SK-N-SH treated with all-trans-retinoic acid at 6 μM for 48 hours (cell line): ENCODE measurements around the gene FAM240B.

Experiments used
- ATAC-seq: fragments of 200-7000 bp; cut with Tn5 transposase; 3 replicates; pipeline ENCODE4 v1.9.1; 2020; ENCODE audit warnings: mild to moderate bottlenecking, moderate library complexity
- ARNTL ChIP-seq: fragments of 450-650 bp; formaldehyde crosslinking; IDR thresholded peaks from 2 replicates; pipeline ENCODE4 v1.5.0; 2020; ENCODE audit warnings: low read depth, mild to moderate bottlenecking, moderate library complexity, borderline replicate concordance
- BACH2 ChIP-seq: fragments of 250-450 bp; sonication (Bioruptor Pico); IDR thresholded peaks from 2 replicates; pipeline ENCODE4 v1.9.0; 2021; ENCODE audit warnings: mild to moderate bottlenecking, borderline replicate concordance
- CSDC2 ChIP-seq: fragments of 250-450 bp; sonication (Bioruptor Pico); IDR thresholded peaks from 2 replicates; pipeline ENCODE4 v1.5.0; 2020; ENCODE audit warnings: mild to moderate bottlenecking, moderate library complexity
- ESRRG ChIP-seq: fragments of 250-450 bp; sonication (Bioruptor Pico); IDR thresholded peaks from 2 replicates; pipeline ENCODE4 v1.6.1; 2021; ENCODE audit warnings: mild to moderate bottlenecking
- ISL1 ChIP-seq: fragments of 250-450 bp; sonication (Bioruptor Pico); IDR thresholded peaks from 2 replicates; pipeline ENCODE4 v2.1.2; 2022; ENCODE audit warnings: mild to moderate bottlenecking, moderate library complexity
- OSR1 ChIP-seq: fragments of 250-450 bp; sonication (Bioruptor Pico); IDR thresholded peaks from 2 replicates; pipeline ENCODE4 v1.8.0; 2022; ENCODE audit warnings: moderate library complexity, mild to moderate bottlenecking, inconsistent platforms
- RARB ChIP-seq: fragments of 250-450 bp; sonication (Bioruptor Pico); IDR thresholded peaks from 2 replicates; pipeline ENCODE4 v1.8.0; 2021; ENCODE audit warnings: mild to moderate bottlenecking, moderate library complexity
- SNAI2 ChIP-seq: fragments of 250-450 bp; sonication (Bioruptor Pico); IDR thresholded peaks from 2 replicates; pipeline ENCODE4 v1.5.0; 2020; ENCODE audit warnings: mild to moderate bottlenecking, moderate library complexity
- TCF4 ChIP-seq: fragments of 250-450 bp; sonication (Bioruptor Pico); IDR thresholded peaks from 2 replicates; pipeline ENCODE4 v1.8.0; 2021; ENCODE audit warnings: mild to moderate bottlenecking, moderate library complexity, borderline replicate concordance
- TOX ChIP-seq: fragments of 250-450 bp; sonication (Bioruptor Pico); IDR thresholded peaks from 2 replicates; pipeline ENCODE4 v1.8.0; 2021; ENCODE audit warnings: mild to moderate bottlenecking, moderate library complexity, borderline replicate concordance
- ZC3H10 ChIP-seq: fragments of 250-450 bp; sonication (Bioruptor Pico); IDR thresholded peaks from 2 replicates; pipeline ENCODE4 v1.5.1; 2021; ENCODE audit warnings: mild to moderate bottlenecking, moderate library complexity
- ZFP3 ChIP-seq: fragments of 250-450 bp; sonication (Bioruptor Pico); IDR thresholded peaks from 2 replicates; pipeline ENCODE4 v1.5.0; 2020; ENCODE audit warnings: mild to moderate bottlenecking, moderate library complexity
- ZFP30 ChIP-seq: fragments of 450-650 bp; formaldehyde crosslinking; IDR thresholded peaks from 2 replicates; pipeline ENCODE4 v1.5.0; 2022; ENCODE audit warnings: mild to moderate bottlenecking, moderate library complexity
- ZNF8 ChIP-seq: fragments of 450-650 bp; formaldehyde crosslinking; IDR thresholded peaks from 2 replicates; pipeline ENCODE4 v1.5.0; 2020; ENCODE audit warnings: mild to moderate bottlenecking, moderate library complexity
- TF ChIP-seq, protein P1 (sequence below): fragments of 250-450 bp; sonication (Bioruptor Pico); IDR thresholded peaks from 2 replicates; pipeline ENCODE4 v1.5.1; 2020; ENCODE audit warnings: low read depth, mild to moderate bottlenecking, moderate library complexity
- TF ChIP-seq, protein P2 (sequence below): fragments of 250-450 bp; sonication (Bioruptor Pico); IDR thresholded peaks from 2 replicates; pipeline ENCODE4 v1.8.0; 2020; ENCODE audit warnings: mild to moderate bottlenecking, moderate library complexity, borderline replicate concordance
- TF ChIP-seq, protein P3 (sequence below): fragments of 250-450 bp; sonication (Bioruptor Pico); IDR thresholded peaks from 2 replicates; pipeline ENCODE4 v1.8.0; 2021; ENCODE audit warnings: low read depth, mild to moderate bottlenecking, moderate library complexity, borderline replicate concordance
- TF ChIP-seq, protein P4 (sequence below): fragments of 250-450 bp; sonication (Bioruptor Pico); IDR thresholded peaks from 2 replicates; pipeline ENCODE4 v1.5.0; 2020; ENCODE audit warnings: mild to moderate bottlenecking, moderate library complexity
- TF ChIP-seq, protein P5 (sequence below): fragments of 250-450 bp; sonication (Bioruptor Pico); IDR thresholded peaks from 2 replicates; pipeline ENCODE4 v1.5.1; 2021; ENCODE audit warnings: mild to moderate bottlenecking, moderate library complexity

Gene FAM240B

DNA sequence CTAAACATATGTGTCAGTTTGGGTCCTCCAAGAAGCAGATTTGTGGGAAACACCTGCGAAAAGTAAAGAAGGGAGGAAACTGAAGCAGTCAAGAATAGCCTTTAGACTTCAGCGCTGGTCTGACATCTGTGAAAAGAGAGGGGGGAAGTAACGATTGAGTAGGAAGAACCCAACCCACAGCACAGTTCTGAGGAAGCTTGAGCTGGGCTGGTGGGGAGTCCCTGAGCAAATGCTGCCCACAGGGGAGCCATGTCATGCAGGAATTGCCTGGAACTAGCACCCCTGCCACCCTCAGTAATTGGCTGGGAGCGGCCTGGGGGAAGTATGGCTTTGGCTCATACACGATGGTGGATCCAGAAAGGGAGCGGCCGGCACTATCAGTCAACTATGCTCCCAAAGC, 20.6 kb downstream of the FAM240B start:
- TF ChIP-seq ZNF8 (CRISPR knock-in tag) (no peak), ARNTL (CRISPR knock-in tag) (no peak), SNAI2 (no peak), RARB (no peak), CSDC2 (CRISPR knock-in tag) (no peak), TOX (CRISPR knock-in tag) (no peak), BACH2 (CRISPR knock-in tag) (no peak), ZFP30 (no peak), TCF4 (CRISPR knock-in tag) (no peak), OSR1 (CRISPR knock-in tag) (no peak), ESRRG (no peak), ISL1 (CRISPR knock-in tag) (no peak)
- TF ChIP-seq, protein P1, sequence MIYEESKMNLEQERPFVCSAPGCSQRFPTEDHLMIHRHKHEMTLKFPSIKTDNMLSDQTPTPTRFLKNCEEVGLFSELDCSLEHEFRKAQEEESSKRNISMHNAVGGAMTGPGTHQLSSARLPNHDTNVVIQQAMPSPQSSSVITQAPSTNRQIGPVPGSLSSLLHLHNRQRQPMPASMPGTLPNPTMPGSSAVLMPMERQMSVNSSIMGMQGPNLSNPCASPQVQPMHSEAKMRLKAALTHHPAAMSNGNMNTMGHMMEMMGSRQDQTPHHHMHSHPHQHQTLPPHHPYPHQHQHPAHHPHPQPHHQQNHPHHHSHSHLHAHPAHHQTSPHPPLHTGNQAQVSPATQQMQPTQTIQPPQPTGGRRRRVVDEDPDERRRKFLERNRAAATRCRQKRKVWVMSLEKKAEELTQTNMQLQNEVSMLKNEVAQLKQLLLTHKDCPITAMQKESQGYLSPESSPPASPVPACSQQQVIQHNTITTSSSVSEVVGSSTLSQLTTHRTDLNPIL: no peak
- TF ChIP-seq, protein P2, sequence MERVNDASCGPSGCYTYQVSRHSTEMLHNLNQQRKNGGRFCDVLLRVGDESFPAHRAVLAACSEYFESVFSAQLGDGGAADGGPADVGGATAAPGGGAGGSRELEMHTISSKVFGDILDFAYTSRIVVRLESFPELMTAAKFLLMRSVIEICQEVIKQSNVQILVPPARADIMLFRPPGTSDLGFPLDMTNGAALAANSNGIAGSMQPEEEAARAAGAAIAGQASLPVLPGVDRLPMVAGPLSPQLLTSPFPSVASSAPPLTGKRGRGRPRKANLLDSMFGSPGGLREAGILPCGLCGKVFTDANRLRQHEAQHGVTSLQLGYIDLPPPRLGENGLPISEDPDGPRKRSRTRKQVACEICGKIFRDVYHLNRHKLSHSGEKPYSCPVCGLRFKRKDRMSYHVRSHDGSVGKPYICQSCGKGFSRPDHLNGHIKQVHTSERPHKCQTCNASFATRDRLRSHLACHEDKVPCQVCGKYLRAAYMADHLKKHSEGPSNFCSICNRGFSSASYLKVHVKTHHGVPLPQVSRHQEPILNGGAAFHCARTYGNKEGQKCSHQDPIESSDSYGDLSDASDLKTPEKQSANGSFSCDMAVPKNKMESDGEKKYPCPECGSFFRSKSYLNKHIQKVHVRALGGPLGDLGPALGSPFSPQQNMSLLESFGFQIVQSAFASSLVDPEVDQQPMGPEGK: no peak
- TF ChIP-seq, protein P3, sequence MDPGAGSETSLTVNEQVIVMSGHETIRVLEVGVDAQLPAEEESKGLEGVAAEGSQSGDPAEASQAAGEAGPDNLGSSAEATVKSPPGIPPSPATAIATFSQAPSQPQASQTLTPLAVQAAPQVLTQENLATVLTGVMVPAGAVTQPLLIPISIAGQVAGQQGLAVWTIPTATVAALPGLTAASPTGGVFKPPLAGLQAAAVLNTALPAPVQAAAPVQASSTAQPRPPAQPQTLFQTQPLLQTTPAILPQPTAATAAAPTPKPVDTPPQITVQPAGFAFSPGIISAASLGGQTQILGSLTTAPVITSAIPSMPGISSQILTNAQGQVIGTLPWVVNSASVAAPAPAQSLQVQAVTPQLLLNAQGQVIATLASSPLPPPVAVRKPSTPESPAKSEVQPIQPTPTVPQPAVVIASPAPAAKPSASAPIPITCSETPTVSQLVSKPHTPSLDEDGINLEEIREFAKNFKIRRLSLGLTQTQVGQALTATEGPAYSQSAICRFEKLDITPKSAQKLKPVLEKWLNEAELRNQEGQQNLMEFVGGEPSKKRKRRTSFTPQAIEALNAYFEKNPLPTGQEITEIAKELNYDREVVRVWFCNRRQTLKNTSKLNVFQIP (CRISPR knock-in tag): no peak
- TF ChIP-seq, protein P4, sequence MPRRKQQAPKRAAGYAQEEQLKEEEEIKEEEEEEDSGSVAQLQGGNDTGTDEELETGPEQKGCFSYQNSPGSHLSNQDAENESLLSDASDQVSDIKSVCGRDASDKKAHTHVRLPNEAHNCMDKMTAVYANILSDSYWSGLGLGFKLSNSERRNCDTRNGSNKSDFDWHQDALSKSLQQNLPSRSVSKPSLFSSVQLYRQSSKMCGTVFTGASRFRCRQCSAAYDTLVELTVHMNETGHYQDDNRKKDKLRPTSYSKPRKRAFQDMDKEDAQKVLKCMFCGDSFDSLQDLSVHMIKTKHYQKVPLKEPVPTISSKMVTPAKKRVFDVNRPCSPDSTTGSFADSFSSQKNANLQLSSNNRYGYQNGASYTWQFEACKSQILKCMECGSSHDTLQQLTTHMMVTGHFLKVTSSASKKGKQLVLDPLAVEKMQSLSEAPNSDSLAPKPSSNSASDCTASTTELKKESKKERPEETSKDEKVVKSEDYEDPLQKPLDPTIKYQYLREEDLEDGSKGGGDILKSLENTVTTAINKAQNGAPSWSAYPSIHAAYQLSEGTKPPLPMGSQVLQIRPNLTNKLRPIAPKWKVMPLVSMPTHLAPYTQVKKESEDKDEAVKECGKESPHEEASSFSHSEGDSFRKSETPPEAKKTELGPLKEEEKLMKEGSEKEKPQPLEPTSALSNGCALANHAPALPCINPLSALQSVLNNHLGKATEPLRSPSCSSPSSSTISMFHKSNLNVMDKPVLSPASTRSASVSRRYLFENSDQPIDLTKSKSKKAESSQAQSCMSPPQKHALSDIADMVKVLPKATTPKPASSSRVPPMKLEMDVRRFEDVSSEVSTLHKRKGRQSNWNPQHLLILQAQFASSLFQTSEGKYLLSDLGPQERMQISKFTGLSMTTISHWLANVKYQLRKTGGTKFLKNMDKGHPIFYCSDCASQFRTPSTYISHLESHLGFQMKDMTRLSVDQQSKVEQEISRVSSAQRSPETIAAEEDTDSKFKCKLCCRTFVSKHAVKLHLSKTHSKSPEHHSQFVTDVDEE (CRISPR knock-in tag): no peak
- TF ChIP-seq, protein P5, sequence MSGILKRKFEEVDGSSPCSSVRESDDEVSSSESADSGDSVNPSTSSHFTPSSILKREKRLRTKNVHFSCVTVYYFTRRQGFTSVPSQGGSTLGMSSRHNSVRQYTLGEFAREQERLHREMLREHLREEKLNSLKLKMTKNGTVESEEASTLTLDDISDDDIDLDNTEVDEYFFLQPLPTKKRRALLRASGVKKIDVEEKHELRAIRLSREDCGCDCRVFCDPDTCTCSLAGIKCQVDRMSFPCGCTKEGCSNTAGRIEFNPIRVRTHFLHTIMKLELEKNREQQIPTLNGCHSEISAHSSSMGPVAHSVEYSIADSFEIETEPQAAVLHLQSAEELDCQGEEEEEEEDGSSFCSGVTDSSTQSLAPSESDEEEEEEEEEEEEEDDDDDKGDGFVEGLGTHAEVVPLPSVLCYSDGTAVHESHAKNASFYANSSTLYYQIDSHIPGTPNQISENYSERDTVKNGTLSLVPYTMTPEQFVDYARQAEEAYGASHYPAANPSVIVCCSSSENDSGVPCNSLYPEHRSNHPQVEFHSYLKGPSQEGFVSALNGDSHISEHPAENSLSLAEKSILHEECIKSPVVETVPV (CRISPR knock-in tag): no peak
- ATAC-seq: no peak

DNA sequence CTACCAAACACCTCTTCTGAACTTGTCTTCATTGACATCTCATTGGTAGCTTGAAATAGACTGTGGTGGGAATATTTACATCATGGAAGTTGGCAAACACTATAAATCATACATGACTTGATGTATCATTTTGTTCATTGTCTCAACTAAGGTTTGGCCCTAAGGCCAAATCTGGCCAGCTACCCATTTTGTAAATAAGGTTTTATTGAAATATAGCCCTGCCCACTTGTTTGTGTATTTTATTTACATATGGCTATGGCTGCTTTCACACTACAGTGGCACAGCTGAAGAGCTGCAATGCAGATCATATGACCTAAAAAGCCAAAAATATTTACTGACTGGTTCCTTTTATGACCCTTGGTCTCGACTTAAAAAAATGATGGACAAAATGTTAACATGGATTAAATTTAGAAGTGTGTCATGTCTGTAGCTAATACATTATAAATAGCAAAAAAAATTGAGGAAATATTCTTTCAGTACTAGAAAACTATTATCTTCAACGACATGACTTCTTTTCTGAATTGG, 22.1 kb downstream of the FAM240B start:
- no peak for ATAC-seq
- TF ChIP-seq TOX (CRISPR knock-in tag): no peak
- no peak for TF ChIP-seq ESRRG
- TF ChIP-seq ZNF8 (CRISPR knock-in tag): no peak
- TF ChIP-seq, protein P2: no peak
- TF ChIP-seq ISL1 (CRISPR knock-in tag): no peak
- TF ChIP-seq, protein P1: no peak
- no peak for TF ChIP-seq ZFP30
- no peak for TF ChIP-seq TCF4 (CRISPR knock-in tag)
- TF ChIP-seq, protein P4 (CRISPR knock-in tag): no peak
- TF ChIP-seq RARB: no peak
- TF ChIP-seq ARNTL (CRISPR knock-in tag): no peak
- TF ChIP-seq SNAI2: no peak
- TF ChIP-seq ZFP3 (CRISPR knock-in tag): no peak
- TF ChIP-seq, protein P3 (CRISPR knock-in tag): no peak
- TF ChIP-seq OSR1 (CRISPR knock-in tag): no peak
- TF ChIP-seq ZC3H10: no peak
